Measurements from ENCODE around the gene CCDC12.

CCDC12 gene

DNA sequence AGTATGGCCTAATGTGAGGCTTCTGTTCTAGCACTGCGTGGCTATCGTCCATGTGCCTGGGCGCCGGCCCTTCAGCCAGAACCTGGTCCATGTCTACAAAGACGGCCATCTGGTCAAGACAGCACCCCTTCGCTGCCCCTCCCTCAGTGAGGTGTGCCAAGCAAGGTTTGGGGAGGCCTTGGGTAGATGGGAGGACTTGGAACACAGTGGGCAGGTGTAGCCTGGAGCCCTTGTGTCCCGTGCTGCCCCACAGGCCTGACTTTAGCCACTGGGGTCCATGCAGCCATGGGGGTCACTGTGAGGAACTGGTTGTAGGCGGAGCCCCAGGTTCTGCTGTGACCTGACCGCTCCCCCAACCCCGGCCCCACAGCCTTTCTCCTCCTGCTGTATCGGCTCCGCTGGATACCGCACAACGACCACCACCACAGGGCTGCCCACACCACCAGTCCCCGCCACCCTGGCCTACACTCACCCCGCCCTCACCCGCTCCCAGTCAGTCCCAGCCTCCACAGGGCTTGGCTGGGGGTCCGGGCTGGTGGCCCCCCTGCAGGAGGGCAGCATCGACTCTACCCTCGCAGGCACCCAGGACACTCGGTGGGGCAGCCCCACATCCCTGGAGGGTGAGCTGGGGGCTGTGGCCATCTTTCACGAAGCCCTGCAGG is 19.5 kb upstream of the CCDC12 start:
- DNase-seq (ENCODE audit: low spot score) = no peak

DNA sequence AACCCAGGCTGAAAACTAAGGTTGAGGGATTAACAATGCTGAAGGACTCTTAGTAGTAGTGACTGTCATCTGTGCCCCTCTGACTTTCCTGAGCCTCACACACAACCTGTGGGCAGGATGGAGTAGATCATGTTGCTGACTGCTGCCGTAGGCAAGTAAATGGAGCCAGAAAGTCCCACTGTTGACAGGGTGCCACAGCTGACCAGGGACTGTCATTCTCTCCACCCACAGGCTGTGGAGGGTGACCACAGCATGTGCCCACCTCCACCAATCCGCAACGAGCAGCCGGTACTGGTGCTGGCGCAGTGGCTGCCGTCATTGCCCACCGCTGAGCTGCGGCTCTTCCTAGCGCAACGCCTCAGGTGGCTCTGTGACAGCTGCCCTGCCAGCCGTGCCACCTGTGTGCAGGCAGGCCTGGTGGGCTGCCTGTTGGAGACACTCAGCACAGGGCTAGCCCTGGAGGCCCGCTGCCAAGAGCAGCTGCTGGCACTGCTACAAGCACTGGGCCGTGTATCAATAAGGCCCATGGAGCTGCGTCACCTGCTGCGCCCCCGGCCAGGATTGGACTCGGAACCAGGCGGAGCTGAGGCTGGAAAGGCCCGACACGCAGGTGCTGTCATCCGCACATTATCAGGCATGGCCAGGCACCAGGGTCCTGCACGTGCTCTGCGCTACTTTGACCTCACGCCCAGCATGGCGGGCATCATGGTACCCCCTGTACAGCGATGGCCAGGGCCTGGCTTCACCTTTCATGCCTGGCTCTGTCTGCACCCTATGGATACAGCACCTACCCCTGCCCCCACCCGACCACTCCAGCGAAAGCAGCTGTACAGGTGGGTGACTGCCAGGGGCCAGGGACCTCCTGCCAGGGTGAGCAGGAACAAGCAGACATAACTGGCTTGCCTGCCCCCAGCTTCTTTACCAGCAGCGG is 18.5 kb upstream of the CCDC12 start:
- no peak for DNase-seq (ENCODE audit: low spot score)

DNA sequence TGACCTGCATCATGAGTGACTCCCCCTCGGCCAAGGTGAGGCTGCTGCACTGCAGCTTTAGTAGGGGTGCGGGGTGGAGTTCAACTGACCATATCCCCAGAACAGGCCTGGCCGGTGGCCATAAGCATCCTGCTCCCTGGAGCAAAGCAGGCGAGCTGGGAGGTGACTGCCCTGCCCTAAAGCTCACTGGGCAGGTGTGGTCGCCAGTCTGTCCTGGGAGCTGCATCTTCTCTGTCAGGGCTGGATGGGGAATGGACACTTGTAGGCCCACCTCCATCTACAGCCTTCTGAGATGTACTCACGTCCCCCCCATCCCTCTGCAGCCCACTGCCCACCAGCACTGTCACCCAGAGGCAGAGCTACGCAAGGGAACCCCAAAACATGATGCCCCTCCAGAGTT is 17.4 kb upstream of the CCDC12 start:
- no peak for DNase-seq (ENCODE audit: low spot score)

DNA sequence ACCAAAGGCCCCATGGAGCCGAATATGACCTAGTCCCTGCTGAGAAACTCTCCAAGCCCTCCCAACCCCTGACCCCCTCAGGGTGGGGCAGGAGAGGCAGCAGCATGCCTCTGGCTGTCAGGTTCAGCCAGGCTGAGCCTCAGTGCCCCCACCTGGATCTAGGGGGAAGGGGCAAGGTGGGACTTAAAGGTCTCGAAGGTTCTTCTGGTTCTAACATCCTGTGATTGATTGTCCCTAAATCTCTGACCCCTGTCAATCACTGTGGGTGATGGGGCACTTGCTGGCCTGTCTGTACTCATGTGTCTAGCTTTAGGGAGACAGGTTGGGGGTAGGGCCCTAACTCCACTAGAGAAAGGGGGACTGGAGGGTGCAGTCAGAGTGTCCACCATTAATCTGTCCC is 16.7 kb upstream of the CCDC12 start:
- DNase-seq (ENCODE audit: low spot score) = no peak

DNA sequence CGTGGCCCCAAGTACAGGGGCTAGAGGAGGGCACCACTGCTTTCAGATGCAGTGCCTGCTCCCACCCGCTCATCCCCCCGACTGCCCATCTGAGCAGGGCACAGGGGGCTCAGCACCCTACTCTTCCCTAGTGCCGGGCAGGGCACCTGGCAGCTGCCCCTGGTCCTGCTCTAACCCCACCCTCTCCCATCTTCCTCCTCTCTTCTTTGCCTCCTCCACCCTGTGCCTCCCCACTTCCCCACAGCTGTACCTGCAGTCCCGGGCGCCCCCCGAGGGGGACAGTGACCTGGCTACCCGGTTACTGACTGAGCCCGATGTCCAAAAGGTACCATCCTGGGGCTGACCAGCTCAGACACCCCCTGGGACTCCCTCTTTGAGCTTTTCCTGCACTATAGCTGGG is 15.7 kb upstream of the CCDC12 start:
- DNase-seq (ENCODE audit: low spot score) = no peak

DNA sequence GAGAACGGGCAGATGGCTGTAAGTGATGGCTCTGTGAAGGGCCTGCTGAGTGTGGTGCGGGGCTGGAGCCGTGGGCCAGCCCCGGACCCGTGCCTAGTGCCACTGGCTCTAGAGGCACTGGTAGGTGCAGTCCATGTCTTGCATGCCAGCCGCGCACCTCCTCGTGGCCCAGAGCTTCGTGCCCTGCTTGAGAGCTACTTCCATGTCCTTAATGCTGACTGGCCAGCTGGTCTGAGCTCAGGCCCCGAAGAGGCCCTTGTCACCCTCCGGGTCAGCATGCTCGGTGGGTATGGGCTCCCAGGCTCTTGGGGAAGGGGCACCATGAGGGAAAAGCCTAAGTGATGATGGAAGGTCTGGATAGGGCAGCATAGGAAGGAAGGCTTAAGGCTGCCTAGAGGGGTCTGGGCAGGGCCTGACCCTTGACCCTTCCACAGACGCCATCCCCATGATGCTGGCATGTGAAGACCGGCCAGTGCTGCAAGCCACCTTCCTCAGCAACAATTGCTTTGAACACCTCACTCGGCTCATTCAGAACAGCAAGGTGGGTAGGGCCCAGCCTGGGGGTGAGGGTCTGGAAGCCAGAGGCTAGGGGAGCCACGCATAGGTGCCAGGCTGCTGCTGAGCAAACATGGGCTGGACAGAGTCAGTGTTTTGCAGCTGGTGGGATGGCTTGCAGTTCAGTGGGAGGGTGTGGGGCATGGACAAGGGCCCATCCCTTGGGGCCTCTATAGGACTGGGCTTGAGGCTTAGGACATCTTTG is 15.0 kb upstream of the CCDC12 start:
- no peak for DNase-seq (ENCODE audit: low spot score)

DNA sequence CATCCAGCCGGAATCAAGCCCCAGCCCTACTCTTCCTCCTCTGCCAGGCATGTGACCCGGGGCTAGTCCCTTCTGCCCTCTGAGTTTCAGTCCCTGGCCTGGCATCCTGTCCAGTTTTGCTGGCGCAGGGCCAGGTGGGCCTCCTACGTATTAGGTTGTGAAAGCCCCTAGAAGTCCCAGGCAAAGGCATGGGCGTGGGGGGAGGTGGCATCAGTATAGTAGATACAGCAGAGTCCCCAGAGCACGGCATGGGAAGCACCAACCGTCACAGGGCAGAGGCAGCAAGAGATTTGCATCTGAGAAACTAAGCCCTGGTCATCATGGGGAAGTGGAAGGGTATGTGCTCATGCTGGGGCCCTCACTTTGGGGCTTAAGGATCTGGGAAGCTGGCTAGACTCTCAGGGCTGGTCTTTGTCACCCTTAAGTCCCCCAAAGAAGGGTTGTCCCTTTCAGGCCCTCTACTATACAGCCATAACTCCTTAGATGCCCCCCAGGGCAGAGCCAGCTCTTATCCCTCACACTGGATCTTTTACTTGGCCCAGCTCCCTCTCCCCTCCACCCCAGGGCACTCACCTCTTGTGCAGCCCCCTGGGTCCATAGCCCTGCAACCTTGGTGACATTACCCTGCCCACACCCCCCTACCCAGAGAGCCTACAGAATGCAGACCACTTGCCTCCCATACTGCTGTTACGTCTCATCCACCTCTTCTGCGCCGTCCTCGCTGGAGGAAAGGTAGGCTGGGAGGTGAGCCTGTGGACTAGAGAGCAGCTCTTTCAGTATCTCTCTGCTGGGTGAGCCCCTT is 14.2 kb upstream of the CCDC12 start:
- no peak for DNase-seq (ENCODE audit: low spot score)

DNA sequence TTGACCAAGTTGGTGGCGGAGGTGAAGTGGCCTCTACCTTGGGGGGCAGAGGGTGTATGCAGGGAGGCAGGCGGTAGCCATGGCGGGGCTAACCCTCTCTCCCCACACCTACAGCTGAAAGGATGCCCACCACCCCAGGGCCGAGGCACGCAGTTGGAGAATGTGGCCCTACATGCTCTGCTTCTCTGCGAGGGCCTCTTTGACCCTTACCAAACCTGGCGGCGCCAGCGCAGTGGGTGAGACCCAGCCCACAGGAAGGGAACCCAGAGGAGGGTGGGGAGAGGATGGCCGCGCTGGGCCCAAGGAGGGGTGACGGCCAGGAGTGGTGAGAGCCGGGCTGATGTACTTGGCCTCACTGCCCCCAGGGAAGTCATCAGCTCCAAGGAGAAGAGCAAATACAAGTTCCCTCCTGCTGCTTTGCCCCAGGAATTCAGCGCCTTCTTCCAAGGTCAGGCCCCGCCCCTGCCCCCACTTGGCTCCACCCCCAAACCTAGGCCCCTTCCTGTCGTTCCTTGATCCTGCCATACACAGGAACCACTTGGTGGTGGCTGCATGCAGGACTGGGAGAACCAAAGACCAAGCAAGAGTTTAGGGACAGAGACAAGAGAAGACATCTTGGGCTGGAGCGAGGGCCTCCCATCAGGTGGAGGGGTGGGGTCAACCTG is 12.7 kb upstream of the CCDC12 start:
- no peak for DNase-seq (ENCODE audit: low spot score)

DNA sequence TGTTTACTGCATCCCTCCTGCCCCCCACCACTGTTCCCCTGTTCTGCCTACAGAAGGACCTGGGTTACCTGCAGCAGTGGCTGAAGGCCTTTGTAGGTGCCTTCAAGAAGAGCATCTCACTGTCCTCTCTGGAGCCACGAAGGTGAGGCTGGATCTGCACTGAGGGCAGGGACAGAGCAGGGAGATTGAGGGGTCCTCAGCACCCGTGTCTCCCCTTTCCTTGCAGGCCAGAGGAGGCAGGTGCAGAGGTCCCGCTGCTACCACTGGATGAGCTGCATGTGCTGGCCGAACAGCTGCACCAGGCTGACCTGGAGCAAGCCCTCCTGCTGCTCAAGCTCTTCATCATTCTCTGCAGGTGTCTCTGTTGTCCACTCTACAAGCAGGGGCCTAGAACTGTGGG is 12.1 kb upstream of the CCDC12 start:
- no peak for DNase-seq (ENCODE audit: low spot score)

DNA sequence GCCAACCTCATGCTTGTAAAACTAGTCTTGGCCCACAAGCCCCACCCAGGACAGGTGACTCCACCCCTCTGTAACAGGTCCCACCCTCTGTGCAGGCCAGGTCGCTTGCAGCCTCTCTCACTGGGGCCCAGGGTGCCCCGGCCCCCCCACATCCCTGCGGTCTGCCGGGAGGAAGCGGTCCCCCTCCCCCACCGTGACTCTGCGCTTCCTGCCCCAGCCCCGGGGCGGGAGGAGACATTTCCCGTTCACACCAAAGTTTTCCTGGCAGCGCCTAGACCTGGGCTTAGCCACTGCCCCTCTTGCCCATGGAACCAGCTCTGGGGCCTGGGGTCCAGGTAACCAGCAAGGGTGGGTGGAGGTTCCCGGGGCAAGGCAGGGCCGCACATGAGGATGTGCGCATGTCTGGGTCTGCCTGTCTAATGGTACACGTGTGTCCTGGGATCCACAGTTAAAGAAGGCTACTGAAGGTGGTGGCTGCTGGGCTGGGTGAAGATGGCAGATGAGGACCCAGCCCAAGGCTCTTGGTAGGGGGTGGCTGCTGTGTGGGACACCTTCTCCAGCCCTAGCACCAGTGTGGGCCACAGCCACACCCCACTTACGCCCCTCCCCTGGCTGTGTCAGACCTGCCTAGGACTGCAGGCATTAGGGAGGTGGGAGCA is 11.3 kb upstream of the CCDC12 start:
- DNase-seq (ENCODE audit: low spot score) = no peak

DNA sequence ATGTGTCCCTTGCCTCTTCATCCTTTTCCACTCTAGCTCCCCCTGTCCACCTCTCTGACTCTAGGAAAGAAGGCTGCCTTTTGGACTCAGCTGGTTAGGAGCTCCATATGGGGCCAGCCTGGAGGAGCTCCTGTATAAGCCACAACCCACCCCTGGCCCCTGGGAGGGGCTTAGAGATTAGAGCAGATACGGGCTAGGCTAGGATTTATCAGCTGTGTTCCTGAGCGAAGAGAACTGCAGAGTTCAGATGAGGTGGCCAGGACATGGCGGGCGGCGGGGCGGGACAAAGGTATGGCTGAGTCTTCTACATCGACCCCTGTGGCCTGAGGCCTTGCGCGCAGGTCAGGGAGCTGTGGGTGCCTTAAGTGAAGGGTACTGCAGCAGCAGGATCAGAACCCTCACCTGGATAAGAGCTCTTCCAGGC is 10.8 kb upstream of the CCDC12 start:
- no peak for DNase-seq (ENCODE audit: low spot score)

DNA sequence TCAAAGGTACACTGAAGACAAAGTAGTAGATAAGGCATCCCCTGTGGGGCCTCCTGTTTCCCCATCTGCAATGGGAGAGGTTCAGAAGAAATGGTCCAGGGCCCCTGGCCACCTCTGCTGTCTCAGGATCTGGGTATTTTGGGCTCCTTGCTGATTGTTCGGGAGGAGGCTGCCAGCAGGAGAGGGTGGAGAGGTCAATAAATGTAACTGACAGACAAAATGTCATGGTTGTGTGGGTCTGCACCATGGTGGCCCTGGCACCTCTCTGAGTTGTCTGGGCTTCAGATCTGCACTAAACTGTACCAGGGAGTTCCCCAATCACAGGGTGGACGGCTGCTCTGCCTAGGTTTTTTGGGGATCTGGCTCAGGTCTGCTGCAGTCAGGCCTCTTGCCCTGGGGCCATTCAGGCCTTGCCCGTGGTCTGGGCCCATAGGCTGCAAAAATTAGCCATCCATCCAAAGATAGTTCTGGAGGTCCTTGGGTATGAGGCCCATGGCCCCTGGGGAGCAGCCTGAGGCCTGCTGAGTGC is 10.3 kb upstream of the CCDC12 start:
- no peak for DNase-seq (ENCODE audit: low spot score)

DNA sequence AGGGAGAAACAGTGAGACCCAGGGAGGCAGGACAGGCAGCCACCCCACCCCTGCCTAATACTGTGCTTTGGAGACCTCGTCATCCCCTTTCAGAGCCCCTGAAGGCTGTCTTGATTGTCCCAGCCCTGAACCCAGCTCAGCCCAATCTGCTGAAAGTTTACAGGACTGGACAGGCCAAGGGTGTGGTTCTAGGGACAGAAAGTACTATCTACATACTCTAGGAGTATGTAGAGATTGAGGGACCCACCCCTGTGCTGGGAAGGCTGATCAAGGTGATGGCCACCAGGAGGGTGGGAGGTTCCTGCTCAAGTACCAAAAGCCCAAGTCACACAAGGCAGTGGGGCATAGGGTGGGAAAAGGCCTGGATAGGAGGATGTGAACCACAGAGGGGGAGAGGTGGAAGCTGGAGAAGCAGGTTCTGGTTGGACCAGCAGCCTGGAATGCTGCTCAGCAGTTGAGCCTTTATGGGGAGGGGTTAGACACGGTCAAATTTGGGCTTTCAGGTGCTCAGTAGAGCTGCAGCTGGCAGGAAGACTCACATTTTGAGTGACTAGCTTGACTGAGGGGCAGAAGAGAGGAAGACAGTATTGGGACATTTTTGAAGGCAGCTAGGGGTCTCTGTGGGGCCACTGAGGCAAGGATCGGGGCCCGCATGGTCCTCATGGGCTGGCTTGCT is 9.6 kb upstream of the CCDC12 start:
- no peak for DNase-seq (ENCODE audit: low spot score)

DNA sequence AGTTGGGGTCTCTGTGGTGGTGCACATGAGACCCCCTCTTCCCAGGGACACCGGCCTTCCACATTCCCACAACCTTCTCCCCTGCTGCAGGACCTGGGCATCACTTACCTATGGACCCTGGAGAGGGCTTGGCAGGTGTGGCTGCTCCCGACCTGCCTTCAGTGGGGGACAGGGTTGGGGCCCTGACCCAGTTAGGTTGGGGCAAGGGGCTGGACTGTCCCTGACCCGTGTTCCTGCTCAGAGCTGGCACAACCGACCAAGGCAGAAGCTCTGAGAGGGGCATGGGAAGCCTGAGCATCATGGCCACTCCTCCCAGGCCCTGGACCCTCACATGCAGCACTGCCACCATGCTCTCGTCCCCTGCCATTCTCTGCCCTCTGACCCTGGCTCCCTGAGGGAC is 9.0 kb upstream of the CCDC12 start:
- DNase-seq (ENCODE audit: low spot score) = no peak

DNA sequence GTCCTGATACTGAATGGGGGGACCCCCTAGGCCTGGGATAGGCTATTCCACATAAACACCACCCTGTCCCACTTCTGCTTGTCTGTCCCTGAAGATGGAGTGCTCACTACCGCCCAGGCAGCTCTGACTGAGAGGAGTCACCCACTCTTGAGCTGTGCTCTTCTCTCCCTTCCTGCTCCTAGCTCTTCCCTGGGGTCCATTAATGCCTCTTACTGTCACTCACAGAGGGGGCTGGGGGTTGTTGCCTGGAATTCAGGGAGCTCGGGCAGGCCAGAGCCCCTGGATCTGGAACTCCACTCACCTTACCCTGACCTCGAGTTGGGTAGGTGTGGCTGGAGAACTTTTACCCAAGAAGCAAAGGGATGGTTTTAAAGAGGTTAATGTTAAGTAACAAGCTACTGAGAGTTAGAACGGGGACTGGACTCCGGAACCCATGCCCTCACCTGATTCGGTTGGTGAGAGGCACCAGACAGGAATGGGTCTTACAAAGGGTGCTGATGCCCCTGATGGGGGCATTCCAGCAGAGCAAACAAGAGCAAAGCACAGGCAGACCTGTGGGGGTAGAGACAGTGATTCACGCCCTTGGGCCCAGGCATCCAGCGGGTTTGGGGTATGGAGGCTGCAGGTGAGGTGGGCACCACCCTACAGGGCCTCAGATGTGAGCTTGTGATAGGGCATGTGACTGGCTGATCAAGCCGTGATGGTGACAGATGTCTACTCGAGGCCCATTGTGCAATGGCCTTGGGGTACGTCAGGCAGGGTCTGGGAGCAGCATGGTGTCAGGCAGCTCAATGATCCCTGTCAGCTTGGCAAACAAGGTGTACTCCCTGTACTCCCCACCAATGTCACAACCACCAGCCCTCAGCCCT is 8.3 kb upstream of the CCDC12 start:
- no peak for DNase-seq (ENCODE audit: low spot score)

DNA sequence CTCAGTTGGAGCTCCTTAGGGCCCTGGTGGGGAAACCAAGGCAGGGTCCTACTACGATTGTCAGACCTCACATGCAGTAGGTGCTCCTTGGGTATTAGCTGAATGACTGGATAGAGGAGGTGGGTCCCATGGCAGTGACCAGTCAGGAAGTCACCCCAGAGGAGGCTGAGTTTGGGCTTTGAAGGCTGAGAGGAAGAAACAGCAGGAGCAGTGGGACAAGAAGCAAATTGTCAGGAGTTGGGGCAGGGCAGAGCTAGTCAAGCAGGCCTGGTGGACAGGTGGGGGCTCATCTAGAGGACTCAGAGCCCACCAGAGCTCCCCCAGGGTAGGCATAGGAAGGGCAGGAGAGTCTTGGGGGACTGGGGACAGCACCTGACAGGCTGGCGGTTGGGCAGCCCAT is 6.0 kb upstream of the CCDC12 start:
- no peak for DNase-seq (ENCODE audit: low spot score)

DNA sequence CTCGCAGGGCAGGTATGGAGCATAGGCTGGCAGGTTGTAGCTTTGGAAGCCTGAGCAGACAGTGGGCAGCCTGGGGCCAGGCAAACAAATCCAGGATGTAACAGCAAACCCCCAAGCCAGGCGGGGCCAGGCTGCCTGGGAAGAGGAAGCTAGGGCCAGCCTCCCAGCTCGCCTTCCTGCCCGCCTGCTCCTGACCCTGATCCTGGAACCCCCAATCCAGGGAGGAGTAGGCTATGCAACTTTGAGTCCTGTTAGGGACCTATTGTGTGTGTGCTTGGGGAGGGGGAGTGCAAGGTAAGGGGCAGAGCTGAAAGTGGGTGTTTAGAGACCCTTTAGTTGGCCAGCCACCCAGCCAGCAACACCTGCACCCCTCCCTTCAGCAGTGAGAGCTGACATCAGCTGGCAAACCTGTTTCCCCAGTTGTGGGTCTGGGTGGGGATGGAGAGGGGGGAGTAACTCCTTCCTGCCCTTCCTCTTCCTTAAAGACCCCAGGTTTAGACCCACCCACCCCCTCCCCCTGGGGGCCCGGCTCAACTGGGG is 5.5 kb upstream of the CCDC12 start:
- no peak for DNase-seq (ENCODE audit: low spot score)

DNA sequence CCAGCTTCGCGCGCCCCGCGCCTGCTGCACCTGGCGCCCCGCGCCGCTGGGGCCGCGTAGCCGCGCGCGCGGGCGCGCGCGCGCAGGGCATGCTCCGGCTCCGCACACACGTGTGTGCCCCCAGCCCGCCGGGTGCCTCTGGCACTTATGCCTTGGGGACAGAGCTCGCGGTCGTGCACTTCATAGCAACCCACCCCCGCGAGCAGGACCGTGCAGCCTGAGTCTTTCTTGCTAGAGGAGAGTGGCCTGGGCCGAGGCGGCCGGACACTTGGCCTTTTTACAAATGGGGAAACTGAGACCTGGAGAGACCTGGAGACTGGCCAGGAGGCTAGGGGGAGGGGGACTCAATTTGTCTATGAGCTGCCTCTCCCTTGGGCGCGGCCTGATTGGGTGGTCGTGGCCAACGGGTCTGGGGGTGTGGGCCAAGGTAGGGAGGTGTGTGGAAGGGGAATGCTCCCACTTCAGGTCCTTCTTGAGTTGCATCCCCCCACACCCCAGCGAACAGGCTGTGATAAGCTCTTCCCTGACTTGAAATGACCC is 3.5 kb upstream of the CCDC12 start:
- DNase-seq (ENCODE audit: low spot score) = peak; percentile 26

Measured in AG20443 (cell line).